Calu3 (cell line): ENCODE measurements around the gene NQO1. TPM values are rescaled to one million over a fixed set of nuclear protein-coding genes. Genes with fewer than 3 reads are reported as not detected.

ENCODE experiments used
- BruUV-seq: library from RNA; stranded (reverse); fragments of 400-500 nt; replicated peaks from 2 replicates; lab custom pipeline; 2021; lab: Mats Ljungman, UMichigan
- CTCF ChIA-PET: fragments of 300-600 bp; sonication (Branson Sonifier 250); formaldehyde crosslinking; loops from one replicate; lab custom pipeline; 2022; ENCODE audit warnings: antibody characterized with exemption; lab: Charles Lee
- DNase-seq: peaks from one replicate; pipeline ENCODE4 v3.0.0; 2022
- H3K27ac Mint-ChIP-seq: one replicate; pipeline ENCODE4 v1.8.0; 2022; ENCODE audit warnings: mixed read lengths; ENCODE audit not compliant: unreplicated experiment
- H3K27me3 Mint-ChIP-seq: one replicate; pipeline ENCODE4 v1.8.0; 2022; ENCODE audit warnings: mixed read lengths; ENCODE audit not compliant: unreplicated experiment
- H3K36me3 Mint-ChIP-seq: one replicate; pipeline ENCODE4 v1.8.0; 2022; ENCODE audit warnings: mild to moderate bottlenecking, moderate library complexity, mixed read lengths; ENCODE audit not compliant: insufficient read depth, unreplicated experiment
- H3K4me1 Mint-ChIP-seq: one replicate; pipeline ENCODE4 v1.8.0; 2022; ENCODE audit warnings: mild to moderate bottlenecking, low read depth, mixed read lengths; ENCODE audit not compliant: unreplicated experiment
- H3K4me3 Mint-ChIP-seq: one replicate; pipeline ENCODE4 v1.8.0; 2022; ENCODE audit warnings: mild to moderate bottlenecking, low read depth, moderate library complexity, mixed read lengths; ENCODE audit not compliant: unreplicated experiment
- H3K9me3 Mint-ChIP-seq: one replicate; pipeline ENCODE4 v1.8.0; 2022; ENCODE audit warnings: low read depth, mixed read lengths; ENCODE audit not compliant: unreplicated experiment
- intact Hi-C: fragments of 100-400 bp; cut with micrococcal nuclease; formaldehyde crosslinking; loops from one replicate; pipeline ENCODE4 v1.10.0; 2022; ENCODE audit not compliant: unreplicated experiment
- total RNA-seq: library from RNA; stranded (reverse); gene quantifications from 2 replicates; pipeline ENCODE4 v1.2.3, GENCODE V29; 2022
- TF ChIP-seq, protein P1 (sequence below): fragments of 200-600 bp; IDR thresholded peaks from one replicate; pipeline ENCODE4 v1.8.0; 2022; ENCODE audit warnings: antibody characterized with exemption; ENCODE audit not compliant: unreplicated experiment

The NQO1 gene
- total RNA-seq, 1 experiment from 2014 or later = 365 TPM

DNA sequence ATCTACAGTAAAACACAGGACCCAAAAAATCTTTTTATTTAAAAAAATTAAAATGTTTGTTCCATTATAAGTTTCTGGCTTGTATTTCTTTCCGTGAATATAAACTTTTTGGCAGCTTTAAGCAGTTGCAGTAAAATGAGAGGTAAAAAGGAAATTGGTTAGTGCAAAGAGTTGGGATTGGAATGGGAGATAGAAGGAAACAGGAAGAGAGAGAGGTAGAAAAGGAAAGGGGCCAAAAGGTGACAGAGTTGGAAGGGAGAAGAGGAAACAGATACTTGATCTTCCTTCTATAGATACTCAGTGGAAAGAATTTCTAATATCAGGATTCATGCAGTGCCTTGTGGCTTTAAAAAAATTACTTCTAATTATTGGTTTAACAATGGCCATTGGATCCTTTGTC is 63.5 kb downstream of the NQO1 start:
- Mint-ChIP-seq H3K4me1 (no peaks in the 10 kb centered on the region), H3K9me3 (no peaks in the 10 kb centered on the region), H3K36me3 (peaks cover 53% of the 10 kb centered on the region), H3K4me3 (no peak overlapping the region), H3K27me3 (no peaks in the 10 kb centered on the region), H3K27ac (no peak overlapping the region)
- no TSS peak for BruUV-seq
- intact Hi-C loops = no loop called here
- TF ChIP-seq, protein P1, sequence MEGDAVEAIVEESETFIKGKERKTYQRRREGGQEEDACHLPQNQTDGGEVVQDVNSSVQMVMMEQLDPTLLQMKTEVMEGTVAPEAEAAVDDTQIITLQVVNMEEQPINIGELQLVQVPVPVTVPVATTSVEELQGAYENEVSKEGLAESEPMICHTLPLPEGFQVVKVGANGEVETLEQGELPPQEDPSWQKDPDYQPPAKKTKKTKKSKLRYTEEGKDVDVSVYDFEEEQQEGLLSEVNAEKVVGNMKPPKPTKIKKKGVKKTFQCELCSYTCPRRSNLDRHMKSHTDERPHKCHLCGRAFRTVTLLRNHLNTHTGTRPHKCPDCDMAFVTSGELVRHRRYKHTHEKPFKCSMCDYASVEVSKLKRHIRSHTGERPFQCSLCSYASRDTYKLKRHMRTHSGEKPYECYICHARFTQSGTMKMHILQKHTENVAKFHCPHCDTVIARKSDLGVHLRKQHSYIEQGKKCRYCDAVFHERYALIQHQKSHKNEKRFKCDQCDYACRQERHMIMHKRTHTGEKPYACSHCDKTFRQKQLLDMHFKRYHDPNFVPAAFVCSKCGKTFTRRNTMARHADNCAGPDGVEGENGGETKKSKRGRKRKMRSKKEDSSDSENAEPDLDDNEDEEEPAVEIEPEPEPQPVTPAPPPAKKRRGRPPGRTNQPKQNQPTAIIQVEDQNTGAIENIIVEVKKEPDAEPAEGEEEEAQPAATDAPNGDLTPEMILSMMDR = no peak
- CTCF ChIA-PET = interaction anchor here (0.7 kb wide), 1 partner anchor 67 kb away, joined by 4 read pairs; no protein-coding TSS in a partner anchor
- no peak for DNase-seq

DNA sequence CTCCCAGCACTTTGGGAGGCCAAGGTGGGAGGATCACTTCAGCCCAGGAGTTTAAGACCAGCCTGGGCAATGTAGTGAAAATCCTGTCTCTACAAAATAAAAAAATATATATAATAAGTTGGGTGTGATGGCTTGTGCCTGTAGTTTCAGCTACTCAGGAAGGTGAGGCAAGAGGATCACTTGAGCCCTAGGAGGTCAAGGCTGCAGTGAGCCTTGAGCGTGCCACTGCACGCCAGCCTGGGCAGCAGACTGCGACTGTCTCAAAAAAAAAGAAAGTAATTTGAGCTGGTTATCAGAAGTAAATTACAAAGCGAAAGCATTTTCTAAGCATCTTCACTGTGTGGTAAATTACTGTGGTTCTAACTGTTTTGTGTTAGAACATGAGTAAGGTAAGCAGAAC is 66.2 kb downstream of the NQO1 start:
- Mint-ChIP-seq H3K9me3 (no peaks in the 10 kb centered on the region), H3K4me1 (no peaks in the 10 kb centered on the region), H3K36me3 (peaks cover 65% of the 10 kb centered on the region), H3K4me3 (no peak overlapping the region), H3K27ac (no peak overlapping the region), H3K27me3 (no peaks in the 10 kb centered on the region)
- DNase-seq = no peak
- intact Hi-C loops = no loop called here
- BruUV-seq = no TSS peak
- CTCF ChIA-PET = no interaction called here
- TF ChIP-seq, protein P1 = no peak

Other genes with a start within 250 kb of the NQO1 start
- gene NFAT5, start 160.6 kb downstream of the NQO1 start, total RNA-seq = 57.9 and 64.3 TPM in 2 replicates
- gene NOB1, start 28.4 kb upstream of the NQO1 start, total RNA-seq = 82.4 and 88.2 TPM in 2 replicates
- 47.5 and 53.8 TPM in 2 replicates for gene WWP2, start 35.8 kb upstream of the NQO1 start, total RNA-seq
- 2.2 and 3.6 TPM in 2 replicates for gene CLEC18A, start 224.8 kb upstream of the NQO1 start, total RNA-seq